ENCODE results near the gene TUT1.
"Not testable (repeated sequence)": the region's sequence is repeated elsewhere in the genome, so short reads cannot be mapped to it uniquely, and the experiment has no call there.

TUT1 gene

GRCh38 chr11:62575837-62576236 lies 15.5 kb downstream of the TUT1 start:
- DNase-seq (ENCODE audit: low spot score) = no peak

GRCh38 chr11:62575156-62575555 lies 16.2 kb downstream of the TUT1 start:
- no peak for DNase-seq (ENCODE audit: low spot score)

GRCh38 chr11:62574363-62575071 lies 16.8 kb downstream of the TUT1 start:
- no peak for DNase-seq (ENCODE audit: low spot score)

GRCh38 chr11:62573592-62574362 lies 17.5 kb downstream of the TUT1 start, which contains the start of gene EEF1G:
TSS of gene EEF1G (minus strand) at chr11:62573891. CDS start at chr11:62573842, 49 bp downstream.
- DNase-seq (ENCODE audit: low spot score) = peak; percentile 97

- DNase-seq (ENCODE audit: low spot score) = no peak
Measured at GRCh38 chr11:62573006-62573591, 18.2 kb downstream of the TUT1 start.

GRCh38 chr11:62572431-62572830 lies 18.9 kb downstream of the TUT1 start:
- no peak for DNase-seq (ENCODE audit: low spot score)

- not testable (repeated sequence) for DNase-seq (ENCODE audit: low spot score)
Measured at GRCh38 chr11:62571493-62571892, 19.8 kb downstream of the TUT1 start.

- DNase-seq (ENCODE audit: low spot score) = not testable (repeated sequence)
Measured at GRCh38 chr11:62570903-62571302, 20.4 kb downstream of the TUT1 start.

- no peak for DNase-seq (ENCODE audit: low spot score)
Measured at GRCh38 chr11:62569611-62570010, 21.7 kb downstream of the TUT1 start.

- DNase-seq (ENCODE audit: low spot score) = no peak
Measured at GRCh38 chr11:62567018-62567633, 24.2 kb downstream of the TUT1 start.

GRCh38 chr11:62566247-62566646 lies 25.1 kb downstream of the TUT1 start:
- DNase-seq (ENCODE audit: low spot score) = no peak

- no peak for DNase-seq (ENCODE audit: low spot score)
Measured at GRCh38 chr11:62565100-62565802, 26.1 kb downstream of the TUT1 start.

GRCh38 chr11:62561677-62562230 lies 29.6 kb downstream of the TUT1 start:
- DNase-seq (ENCODE audit: low spot score) = not testable (repeated sequence)

- peak; percentile 72 for DNase-seq (ENCODE audit: low spot score)
Measured at GRCh38 chr11:62560566-62561103, 30.7 kb downstream of the TUT1 start.

- not testable (repeated sequence) for DNase-seq (ENCODE audit: low spot score)
Measured at GRCh38 chr11:62559626-62560025, 31.7 kb downstream of the TUT1 start.

GRCh38 chr11:62559204-62559603 lies 32.1 kb downstream of the TUT1 start:
- DNase-seq (ENCODE audit: low spot score) = no peak

- no peak for DNase-seq (ENCODE audit: low spot score)
Measured at GRCh38 chr11:62558669-62559068, 32.7 kb downstream of the TUT1 start.

- DNase-seq (ENCODE audit: low spot score) = no peak
Measured at GRCh38 chr11:62556875-62557631, 34.3 kb downstream of the TUT1 start.

GRCh38 chr11:62556108-62556874 lies 35.0 kb downstream of the TUT1 start:
- DNase-seq (ENCODE audit: low spot score) = no peak

Measured in HuH-7 (cell line).